Spleen (tissue), 11 donors: ENCODE results near the gene RLF. TPM values are rescaled to one million over a fixed set of nuclear protein-coding genes. Genes with fewer than 3 reads are reported as not detected.

Experiments used
- DNase-seq: peaks from one replicate; pipeline ENCODE4 v3.0.0-alpha.2; 2020
- H3K27ac ChIP-seq, 8 donors: fragments of 200-600 bp; sonication (generic) in 7 of 8; 1 replicate in 4 of 8; 2 replicates in 4 of 8; pipeline versions ENCODE4 v1.5.0 to v1.8.0; 2016 to 2021; ENCODE audit warnings: inconsistent platforms in 4 of 8, mild to moderate bottlenecking in 4 of 8, moderate library complexity in 1 of 8
- H3K27me3 ChIP-seq, 7 donors: fragments of 200-600 bp; sonication (generic) in 6 of 7; replicated peaks in 1 of 7; 1 replicate in 4 of 7; 2 replicates in 3 of 7; pipeline versions ENCODE4 v1.5.0 to v1.8.0; 2016 to 2021; ENCODE audit warnings: inconsistent platforms in 3 of 7, mild to moderate bottlenecking in 1 of 7
- H3K36me3 ChIP-seq, 6 donors: fragments of 200-600 bp; sonication (generic) in 5 of 6; 1 replicate in 4 of 6; 2 replicates in 2 of 6; pipeline versions ENCODE4 v1.5.0 to v1.8.0; 2016 to 2021; ENCODE audit warnings: inconsistent platforms in 2 of 6
- H3K4me1 ChIP-seq, 6 donors: fragments of 200-600 bp; sonication (generic) in 5 of 6; 1 replicate in 3 of 6; 2 replicates in 3 of 6; pipeline versions ENCODE4 v1.5.0 to v1.8.0; 2016 to 2021; ENCODE audit warnings: inconsistent platforms in 3 of 6
- H3K4me3 ChIP-seq, 8 donors: fragments of 200-600 bp; sonication (generic) in 7 of 8; 1 replicate in 4 of 8; 2 replicates in 4 of 8; pipeline versions ENCODE4 v1.5.0 to v1.8.0; 2016 to 2021; ENCODE audit warnings: inconsistent platforms in 4 of 8, mild to moderate bottlenecking in 4 of 8, moderate library complexity in 2 of 8
- H3K9me3 ChIP-seq, 8 donors: fragments of 200-600 bp; sonication (generic) in 7 of 8; 1 replicate in 4 of 8; 2 replicates in 4 of 8; pipeline versions ENCODE4 v1.5.0 to v1.8.0; 2016 to 2021; ENCODE audit warnings: inconsistent platforms in 4 of 8
- CTCF ChIP-seq, 11 experiments: fragments of 200-600 bp in 7 of 11; fragments of 450-650 bp in 4 of 11; sonication (generic) in 4 of 11; IDR thresholded peaks in 8 of 11; conservative IDR thresholded peaks in 3 of 11; 1 replicate in 7 of 11; 2 replicates in 4 of 11; pipeline versions ENCODE4 v1.4.0 to v1.8.0; 2016 to 2021; ENCODE audit warnings: antibody characterized with exemption in 11 of 11, inconsistent platforms in 4 of 11, mild to moderate bottlenecking in 1 of 11
- POLR2A ChIP-seq, 3 donors: fragments of 450-650 bp; IDR thresholded peaks; one replicate each; pipeline ENCODE4 v1.5.1; 2017; ENCODE audit warnings: antibody characterized with exemption in 3 of 3, mild to moderate bottlenecking in 1 of 3
- POLR2AphosphoS5 ChIP-seq, 3 donors: sonication (generic); formaldehyde crosslinking; IDR thresholded peaks; one replicate each; pipeline ENCODE4 v1.5.1; 2017; ENCODE audit warnings: antibody characterized with exemption in 3 of 3
- WGBS, 5 donors: extraction: QIAGEN DNeasy Blood & Tissue Kit in 3 of 5; methylation state at CpG; one replicate each; pipeline versions ENCODE4 v1.1.5 to v1.1.7; 2013 to 2018; 5-methylcytosine and 5-hydroxymethylcytosine counted together
- intact Hi-C: fragments of 100-400 bp; cut with DNase I; formaldehyde crosslinking; loops from one replicate; pipeline ENCODE4 v1.15.0; 2023; ENCODE audit warnings: low total_unique reads
- polyA plus RNA-seq, 3 donors: library from polyadenylated mRNA; stranded (reverse); fragments of 200-250 nt; gene quantifications; one replicate each; pipeline ENCODE4 v1.2.1, GENCODE V29; 2013
- total RNA-seq, 7 donors: library from RNA; depleted of rRNA in 3 of 7; stranded (reverse); fragments of >200 nt in 3 of 7; fragmentation: NEBNext Ultra II Directional in 4 of 7; extraction: Animal tissue kit (Norgen Biotek cat#: 25700) in 4 of 7; gene quantifications; one replicate each; pipeline versions ENCODE4 v1.1.0 to v1.2.1, GENCODE V29; 2016 to 2021
- donor health status: healthy with polysubstance abuse.
- donor health status: DM: no; HTN: no; CAD: no; lungs with moderate emphysema.
- donor health status: DM: no; HTN: no; CAD: no.
- donor health status: Bipolar disorder and iron deficiency.
- donor health status: healthy.
- donor health status: DM: no; HTN: no; CAD: no.
- donor health status: DM: yes; HTN: yes; CAD: no.

The RLF gene
- total and polyA plus RNA-seq, 10 donors, result 3.8 to 26.3 (median 16.8) TPM

GRCh38 chr1:40251456-40251855 lies 90.3 kb downstream of the RLF start:
- peaks cover 6 to 16% (median 8%) of the 10 kb centered on the region in 6 donors for H3K4me1 ChIP-seq
- H3K36me3 ChIP-seq, result no peaks in the 10 kb centered on the region
- TF ChIP-seq CTCF (IDR thresholded peaks at IDR 0.05 in 8 of 11, conservative IDR thresholded peaks at IDR 0.05 in 3 of 11), result no peak
- no peak for TF ChIP-seq POLR2AphosphoS5 (IDR thresholded peaks at IDR 0.05)
- TF ChIP-seq POLR2A (IDR thresholded peaks at IDR 0.05), result no peak
- H3K9me3 ChIP-seq, result no peaks in the 10 kb centered on the region
- no peak overlapping the region for H3K4me3 ChIP-seq
- intact Hi-C loops, result no loop called here
- no peak overlapping the region for H3K27ac ChIP-seq
- H3K27me3 ChIP-seq, result no peaks in the 10 kb centered on the region
- 65 to 75% (median 68%) methylated on average over 4 of the region's 4 CpGs for WGBS, 5 donors
- DNase-seq, result no peak

- intact Hi-C loops, result no loop called here
- Histone ChIP-seq H3K27me3 (no peaks in the 10 kb centered on the region), H3K36me3 (no peaks in the 10 kb centered on the region), H3K4me3 (no peak overlapping the region), H3K4me1 (peaks cover 13 to 25% (median 17%) of the 10 kb centered on the region in 6 donors), H3K27ac (no peak overlapping the region), H3K9me3 (no peaks in the 10 kb centered on the region)
- DNase-seq, result no peak
- TF ChIP-seq POLR2A (IDR thresholded peaks at IDR 0.05) (no peak), POLR2AphosphoS5 (IDR thresholded peaks at IDR 0.05) (no peak), CTCF (IDR thresholded peaks at IDR 0.05 in 8 of 11, conservative IDR thresholded peaks at IDR 0.05 in 3 of 11) (no peak)
- WGBS, 5 donors, result 67 to 98% (median 94%) methylated on average over 2 of the region's 2 CpGs
Measured at GRCh38 chr1:40252601-40253000, 91.4 kb downstream of the RLF start.

GRCh38 chr1:40255231-40255630 lies 94.0 kb downstream of the RLF start:
- Histone ChIP-seq H3K27ac (no peak overlapping the region), H3K9me3 (no peaks in the 10 kb centered on the region), H3K4me3 (no peak overlapping the region), H3K36me3 (peaks cover 0 to 10% (median 4%) of the 10 kb centered on the region in 6 donors), H3K4me1 (peaks cover 24 to 46% (median 36%) of the 10 kb centered on the region in 6 donors), H3K27me3 (no peaks in the 10 kb centered on the region)
- DNase-seq, result no peak
- intact Hi-C loops, result no loop called here
- TF ChIP-seq CTCF (IDR thresholded peaks at IDR 0.05 in 8 of 11, conservative IDR thresholded peaks at IDR 0.05 in 3 of 11) (no peak), POLR2AphosphoS5 (IDR thresholded peaks at IDR 0.05) (no peak), POLR2A (IDR thresholded peaks at IDR 0.05) (no peak)

- Histone ChIP-seq H3K4me1 (peaks cover 24 to 59% (median 43%) of the 10 kb centered on the region in 6 donors), H3K36me3 (peaks cover 0 to 23% (median 16%) of the 10 kb centered on the region in 6 donors), H3K9me3 (no peaks in the 10 kb centered on the region), H3K4me3 (peak overlapping the region in 7 of 8 donors; percentile 72 to 98 (median 93)), H3K27ac (peak overlapping the region in 7 of 8 donors; percentile 91 to 98 (median 95)), H3K27me3 (no peaks in the 10 kb centered on the region)
- WGBS, 5 donors, result 74 to 81% (median 77%) methylated on average over 6 of the region's 6 CpGs
- no peak for DNase-seq
- TF ChIP-seq CTCF (IDR thresholded peaks at IDR 0.05 in 8 of 11, conservative IDR thresholded peaks at IDR 0.05 in 3 of 11), result no peak
- TF ChIP-seq POLR2AphosphoS5 (IDR thresholded peaks at IDR 0.05), result no peak
- no peak for TF ChIP-seq POLR2A (IDR thresholded peaks at IDR 0.05)
- intact Hi-C loops, result no loop called here
Measured at GRCh38 chr1:40256401-40257084, 95.4 kb downstream of the RLF start.
